Left kidney (tissue), 2 donors: Measurements from ENCODE around the gene DCTN3. TPM values are rescaled to one million over a fixed set of nuclear protein-coding genes. Genes with fewer than 3 reads are reported as not detected.
A peak's percentile ranks its signal among the peaks of the same experiment; 100 is the strongest.

Source experiments
- DNase-seq: peaks from one replicate; pipeline ENCODE4 v3.0.0-alpha.2; 2013
- polyA plus RNA-seq: library from polyadenylated mRNA; unstranded; fragments of 120-200 nt; gene quantifications from one replicate; pipeline ENCODE4 v1.2.1, GENCODE V29; 2013; ENCODE audit not compliant: insufficient read length

The DCTN3 gene
- polyA plus RNA-seq, 1 donor, result 96.9 TPM

- no peak for DNase-seq
Measured at GRCh38 chr9:34625186-34625486, 4.8 kb upstream of the DCTN3 start.

- no peak for DNase-seq
Measured at GRCh38 chr9:34624475-34625185, 4.3 kb upstream of the DCTN3 start.

- DNase-seq, result no peak
Measured at GRCh38 chr9:34623374-34624235, 3.3 kb upstream of the DCTN3 start.

- no peak for DNase-seq
Measured at GRCh38 chr9:34615132-34615531, 5.2 kb downstream of the DCTN3 start.

- DNase-seq, result peak; percentile 86
Measured at GRCh38 chr9:34612788-34613390, 7.4 kb downstream of the DCTN3 start.

- DNase-seq, result peak; percentile 88
Measured at GRCh38 chr9:34611811-34612787, 8.2 kb downstream of the DCTN3 start, which contains the start of gene RPP25L. Gene RPP25L, minus strand, starts transcription at chr9:34612097. Its CDS starts 801 bp downstream, at chr9:34611296.

GRCh38 chr9:34611251-34611810 lies 9.0 kb downstream of the DCTN3 start:
- DNase-seq, result no peak

GRCh38 chr9:34610434-34611206 lies 9.7 kb downstream of the DCTN3 start:
- no peak for DNase-seq

GRCh38 chr9:34607331-34607730 lies 13.0 kb downstream of the DCTN3 start:
- no peak for DNase-seq

- DNase-seq, result no peak
Measured at GRCh38 chr9:34606905-34607304, 13.4 kb downstream of the DCTN3 start.

GRCh38 chr9:34606190-34606589 lies 14.1 kb downstream of the DCTN3 start:
- no peak for DNase-seq

- DNase-seq, result peak; percentile 86
Measured at GRCh38 chr9:34603610-34604231, 16.6 kb downstream of the DCTN3 start.

GRCh38 chr9:34601937-34602573 lies 18.2 kb downstream of the DCTN3 start:
- no peak for DNase-seq

GRCh38 chr9:34600908-34601307 lies 19.4 kb downstream of the DCTN3 start:
- DNase-seq, result no peak

GRCh38 chr9:34599546-34599945 lies 20.7 kb downstream of the DCTN3 start:
- DNase-seq, result no peak

GRCh38 chr9:34594177-34594576 lies 26.1 kb downstream of the DCTN3 start:
- no peak for DNase-seq

- DNase-seq, result no peak
Measured at GRCh38 chr9:34592895-34593601, 27.2 kb downstream of the DCTN3 start.

- no peak for DNase-seq
Measured at GRCh38 chr9:34591917-34592866, 28.1 kb downstream of the DCTN3 start.
